ENCODE results near the gene KIF1C. TPM values are rescaled to one million over a fixed set of nuclear protein-coding genes. Genes with fewer than 3 reads are reported as not detected.

Gene KIF1C
- total RNA-seq, 1 experiment from 2014 or later = 121 TPM

DNA sequence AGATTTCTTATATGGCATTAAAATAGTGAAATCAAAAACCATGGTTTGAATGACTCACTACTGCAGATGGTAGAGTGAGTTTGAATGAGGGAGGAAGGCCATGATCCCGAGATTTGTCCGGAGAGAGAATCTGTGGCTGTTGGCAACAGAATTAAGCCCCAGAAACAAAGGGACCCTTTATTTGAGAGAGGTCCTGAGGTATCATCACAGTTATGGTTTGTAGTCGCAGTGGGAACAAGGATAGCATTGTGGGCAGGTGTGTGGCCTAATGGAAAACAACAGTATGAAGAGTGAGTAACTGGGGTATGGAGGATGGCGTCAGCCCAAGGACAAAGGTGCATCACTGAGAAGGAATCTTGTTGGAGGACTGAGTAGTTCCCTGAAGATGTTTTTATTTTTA is 72.0 kb downstream of the KIF1C start:
- ATAC-seq (no peak), DNase-seq (ENCODE audit: low read depth, low spot score) (no peak)
- no TSS peak for BruUV-seq (replicated peaks)
- no peaks in the 10 kb centered on the region for H3K36me3 ChIP-seq (ENCODE audit: control insufficient read depth in 1 of 2, insufficient read depth in 2 of 2, low read length in 2 of 2)
- H3K27me3 ChIP-seq (ENCODE audit: insufficient read depth, low read length) = no peaks in the 10 kb centered on the region
- H3K9me3 ChIP-seq (ENCODE audit: control insufficient read depth in 1 of 2, insufficient read depth in 1 of 2, low read depth in 1 of 2, low read length in 2 of 2) = no peaks in the 10 kb centered on the region
- POLR2A ChIA-PET = no interaction called here
- H4K20me1 ChIP-seq (ENCODE audit: insufficient read depth) = no peaks in the 10 kb centered on the region
- no peaks in the 10 kb centered on the region for H3K4me1 ChIP-seq (ENCODE audit: control insufficient read depth in 1 of 2, insufficient read depth in 2 of 2, low read length in 2 of 2)
- intact Hi-C loops (cut with micrococcal nuclease) = no loop called here
- RAD21 ChIA-PET (ENCODE audit: low non-redundant PET in 1 of 2, low total read pairs in 2 of 2, uncharacterized antibody in 2 of 2, unreplicated experiment in 2 of 2) = no interaction called here
- CTCF ChIA-PET = no interaction called here
- H3K9me2 ChIP-seq (ENCODE audit: insufficient read depth) = no peaks in the 10 kb centered on the region
- no peak overlapping the region for H3K9ac ChIP-seq (ENCODE audit: low read length)
- no peak overlapping the region for H3K4me3 ChIP-seq (replicated peaks in 1 of 2; ENCODE audit: low read depth in 1 of 2, low read length in 2 of 2)
- no peak overlapping the region for H3K4me2 ChIP-seq (ENCODE audit: low read length)
- H2AFZ ChIP-seq (ENCODE audit: low read depth, low read length, poor library complexity, severe bottlenecking) = no peak overlapping the region
- TF ChIP-seq EZH2 (IDR thresholded peaks at IDR 0.05) = no peak
- TF ChIP-seq TCF7L2 (IDR thresholded peaks at IDR 0.05; ENCODE audit: borderline replicate concordance, extremely low read depth, insufficient read depth, insufficient read length) = no peak
- TF ChIP-seq RAD21 (IDR thresholded peaks at IDR 0.05; ENCODE audit: low read depth) = no peak
- no peak for TF ChIP-seq JUND (IDR thresholded peaks at IDR 0.05)
- TF ChIP-seq EZH2phosphoT487 (IDR thresholded peaks at IDR 0.05; ENCODE audit: borderline replicate concordance) = no peak
- TF ChIP-seq ZNF274 (IDR thresholded peaks at IDR 0.05; ENCODE audit: low read depth, low read length) = no peak
- no peak for TF ChIP-seq ZFX (IDR thresholded peaks at IDR 0.05)
- no peak for TF ChIP-seq CEBPB (IDR thresholded peaks at IDR 0.05; ENCODE audit: low read depth)
- TF ChIP-seq, protein P1, sequence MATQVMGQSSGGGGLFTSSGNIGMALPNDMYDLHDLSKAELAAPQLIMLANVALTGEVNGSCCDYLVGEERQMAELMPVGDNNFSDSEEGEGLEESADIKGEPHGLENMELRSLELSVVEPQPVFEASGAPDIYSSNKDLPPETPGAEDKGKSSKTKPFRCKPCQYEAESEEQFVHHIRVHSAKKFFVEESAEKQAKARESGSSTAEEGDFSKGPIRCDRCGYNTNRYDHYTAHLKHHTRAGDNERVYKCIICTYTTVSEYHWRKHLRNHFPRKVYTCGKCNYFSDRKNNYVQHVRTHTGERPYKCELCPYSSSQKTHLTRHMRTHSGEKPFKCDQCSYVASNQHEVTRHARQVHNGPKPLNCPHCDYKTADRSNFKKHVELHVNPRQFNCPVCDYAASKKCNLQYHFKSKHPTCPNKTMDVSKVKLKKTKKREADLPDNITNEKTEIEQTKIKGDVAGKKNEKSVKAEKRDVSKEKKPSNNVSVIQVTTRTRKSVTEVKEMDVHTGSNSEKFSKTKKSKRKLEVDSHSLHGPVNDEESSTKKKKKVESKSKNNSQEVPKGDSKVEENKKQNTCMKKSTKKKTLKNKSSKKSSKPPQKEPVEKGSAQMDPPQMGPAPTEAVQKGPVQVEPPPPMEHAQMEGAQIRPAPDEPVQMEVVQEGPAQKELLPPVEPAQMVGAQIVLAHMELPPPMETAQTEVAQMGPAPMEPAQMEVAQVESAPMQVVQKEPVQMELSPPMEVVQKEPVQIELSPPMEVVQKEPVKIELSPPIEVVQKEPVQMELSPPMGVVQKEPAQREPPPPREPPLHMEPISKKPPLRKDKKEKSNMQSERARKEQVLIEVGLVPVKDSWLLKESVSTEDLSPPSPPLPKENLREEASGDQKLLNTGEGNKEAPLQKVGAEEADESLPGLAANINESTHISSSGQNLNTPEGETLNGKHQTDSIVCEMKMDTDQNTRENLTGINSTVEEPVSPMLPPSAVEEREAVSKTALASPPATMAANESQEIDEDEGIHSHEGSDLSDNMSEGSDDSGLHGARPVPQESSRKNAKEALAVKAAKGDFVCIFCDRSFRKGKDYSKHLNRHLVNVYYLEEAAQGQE (IDR thresholded peaks at IDR 0.05; ENCODE audit: low read depth) = no peak
- no peak for TF ChIP-seq SRF (IDR thresholded peaks at IDR 0.05; ENCODE audit: low read depth)
- TF ChIP-seq, protein P2, sequence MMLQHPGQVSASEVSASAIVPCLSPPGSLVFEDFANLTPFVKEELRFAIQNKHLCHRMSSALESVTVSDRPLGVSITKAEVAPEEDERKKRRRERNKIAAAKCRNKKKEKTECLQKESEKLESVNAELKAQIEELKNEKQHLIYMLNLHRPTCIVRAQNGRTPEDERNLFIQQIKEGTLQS (IDR thresholded peaks at IDR 0.05) = no peak
- TF ChIP-seq, protein P3, sequence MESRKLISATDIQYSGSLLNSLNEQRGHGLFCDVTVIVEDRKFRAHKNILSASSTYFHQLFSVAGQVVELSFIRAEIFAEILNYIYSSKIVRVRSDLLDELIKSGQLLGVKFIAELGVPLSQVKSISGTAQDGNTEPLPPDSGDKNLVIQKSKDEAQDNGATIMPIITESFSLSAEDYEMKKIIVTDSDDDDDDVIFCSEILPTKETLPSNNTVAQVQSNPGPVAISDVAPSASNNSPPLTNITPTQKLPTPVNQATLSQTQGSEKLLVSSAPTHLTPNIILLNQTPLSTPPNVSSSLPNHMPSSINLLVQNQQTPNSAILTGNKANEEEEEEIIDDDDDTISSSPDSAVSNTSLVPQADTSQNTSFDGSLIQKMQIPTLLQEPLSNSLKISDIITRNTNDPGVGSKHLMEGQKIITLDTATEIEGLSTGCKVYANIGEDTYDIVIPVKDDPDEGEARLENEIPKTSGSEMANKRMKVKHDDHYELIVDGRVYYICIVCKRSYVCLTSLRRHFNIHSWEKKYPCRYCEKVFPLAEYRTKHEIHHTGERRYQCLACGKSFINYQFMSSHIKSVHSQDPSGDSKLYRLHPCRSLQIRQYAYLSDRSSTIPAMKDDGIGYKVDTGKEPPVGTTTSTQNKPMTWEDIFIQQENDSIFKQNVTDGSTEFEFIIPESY (IDR thresholded peaks at IDR 0.05; ENCODE audit: extremely low read depth, insufficient replicate concordance, low read length) = no peak
- TF ChIP-seq CTCF (IDR thresholded peaks at IDR 0.05 in 2 of 3, conservative IDR thresholded peaks at IDR 0.05 in 1 of 3; ENCODE audit: borderline replicate concordance in 1 of 3, insufficient read depth in 1 of 3, low read depth in 2 of 3, low read length in 2 of 3) = no peak
- TF ChIP-seq POLR2AphosphoS5 (IDR thresholded peaks at IDR 0.05; ENCODE audit: low read depth, low read length) = no peak
- TF ChIP-seq, protein P4, sequence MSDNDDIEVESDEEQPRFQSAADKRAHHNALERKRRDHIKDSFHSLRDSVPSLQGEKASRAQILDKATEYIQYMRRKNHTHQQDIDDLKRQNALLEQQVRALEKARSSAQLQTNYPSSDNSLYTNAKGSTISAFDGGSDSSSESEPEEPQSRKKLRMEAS (IDR thresholded peaks at IDR 0.05) = no peak
- TF ChIP-seq EGR1 (IDR thresholded peaks at IDR 0.05; ENCODE audit: low read depth) = no peak
- TF ChIP-seq SP1 (IDR thresholded peaks at IDR 0.05; ENCODE audit: low read depth) = no peak
- TF ChIP-seq POLR2A (IDR thresholded peaks at IDR 0.05; ENCODE audit: borderline replicate concordance, extremely low read depth, insufficient read depth, insufficient read length) = no peak
- no peak for TF ChIP-seq CBX3 (IDR thresholded peaks at IDR 0.05; ENCODE audit: low read depth)
- H3K27ac ChIP-seq (ENCODE audit: low read depth, low read length) = no peak overlapping the region
- H3K79me2 ChIP-seq (ENCODE audit: insufficient read depth, low read length) = no peaks in the 10 kb centered on the region
